ENCODE measurements around the gene PLEKHO2.
A peak's percentile ranks its signal among the peaks of the same experiment; 100 is the strongest.

Gene PLEKHO2

DNA sequence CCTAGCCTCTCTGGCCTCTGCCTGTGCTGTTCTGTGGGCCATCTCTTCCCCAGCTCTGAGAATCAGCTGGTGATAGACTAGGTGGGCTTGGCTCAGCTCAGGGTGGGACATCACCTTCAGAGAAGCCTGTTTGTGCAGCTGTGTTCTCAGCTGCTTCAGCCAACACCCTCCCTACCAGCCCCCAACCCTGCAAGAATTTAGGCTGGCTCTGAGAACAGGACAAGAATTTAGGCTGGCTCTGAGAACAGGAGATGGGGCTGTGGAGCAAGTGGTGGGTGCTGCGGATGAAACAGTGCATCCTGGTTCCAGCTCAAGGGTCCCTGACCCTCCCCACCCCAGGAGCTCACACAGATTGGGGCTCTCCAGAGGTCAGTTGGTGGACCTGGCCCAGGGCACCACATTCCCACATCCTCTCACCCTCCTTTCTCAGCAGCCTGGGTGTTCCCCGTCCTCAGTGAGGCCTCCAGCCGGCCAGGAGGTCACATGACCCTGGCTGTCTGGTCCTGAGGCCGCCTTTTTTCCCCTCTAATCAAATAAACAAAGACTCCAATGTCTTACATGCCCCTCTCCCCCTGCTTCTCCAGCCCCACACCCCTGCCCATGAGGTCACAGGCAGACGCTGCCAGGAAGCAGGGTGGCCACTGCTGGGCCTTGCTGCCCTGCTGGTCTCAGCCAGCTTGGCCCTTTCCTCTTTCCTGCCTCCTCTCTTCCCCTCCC lies 14.9 kb downstream of the PLEKHO2 start:
- no peak for DNase-seq

GRCh38 chr15:64857421-64857820 lies 15.7 kb downstream of the PLEKHO2 start:
- no peak for DNase-seq

- DNase-seq = no peak
Measured at GRCh38 chr15:64858021-64858575, 16.4 kb downstream of the PLEKHO2 start.

- no peak for DNase-seq
Measured at GRCh38 chr15:64859226-64859625, 17.5 kb downstream of the PLEKHO2 start.

DNA sequence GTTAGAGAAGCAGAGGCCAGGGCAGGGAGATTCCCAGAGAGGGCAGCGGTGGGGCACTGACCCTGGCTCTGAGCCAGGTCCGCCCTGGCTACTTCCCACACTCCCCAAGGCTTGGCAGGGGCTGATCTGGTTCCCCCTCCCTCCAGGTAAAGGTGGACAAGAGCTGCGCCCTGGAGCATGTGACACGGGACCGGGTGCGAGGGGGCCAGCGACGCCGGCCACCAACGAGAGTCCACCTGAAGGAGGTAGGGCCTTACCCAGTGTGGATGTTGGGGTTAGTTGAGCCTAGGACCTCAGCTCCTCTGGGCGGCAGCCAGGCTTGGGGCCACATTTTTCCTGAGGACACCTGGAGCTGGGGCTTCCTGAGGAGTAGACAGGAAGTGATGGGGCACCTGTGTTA lies 19.6 kb downstream of the PLEKHO2 start:
- no peak for DNase-seq

DNA sequence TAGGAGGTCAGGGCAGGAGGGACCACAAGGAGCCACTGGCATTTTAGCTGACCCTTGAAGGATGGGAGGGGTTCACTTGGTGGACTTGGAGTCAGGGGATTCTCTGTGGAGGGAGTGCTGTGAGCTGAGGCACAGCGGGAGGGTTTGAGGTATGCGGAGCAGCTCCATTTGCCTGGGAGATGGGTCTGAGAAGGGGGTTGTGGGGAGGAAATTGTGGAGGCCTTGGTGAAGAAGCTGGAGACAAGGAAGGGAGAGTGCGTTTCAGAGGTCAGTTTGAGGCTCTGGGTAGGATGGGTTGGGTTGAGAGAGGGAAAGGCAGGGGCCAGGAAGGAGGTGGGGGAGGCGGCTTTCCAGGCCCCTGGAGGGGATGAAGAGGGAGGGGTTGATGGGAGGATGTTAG lies 20.2 kb downstream of the PLEKHO2 start:
- no peak for DNase-seq

DNA sequence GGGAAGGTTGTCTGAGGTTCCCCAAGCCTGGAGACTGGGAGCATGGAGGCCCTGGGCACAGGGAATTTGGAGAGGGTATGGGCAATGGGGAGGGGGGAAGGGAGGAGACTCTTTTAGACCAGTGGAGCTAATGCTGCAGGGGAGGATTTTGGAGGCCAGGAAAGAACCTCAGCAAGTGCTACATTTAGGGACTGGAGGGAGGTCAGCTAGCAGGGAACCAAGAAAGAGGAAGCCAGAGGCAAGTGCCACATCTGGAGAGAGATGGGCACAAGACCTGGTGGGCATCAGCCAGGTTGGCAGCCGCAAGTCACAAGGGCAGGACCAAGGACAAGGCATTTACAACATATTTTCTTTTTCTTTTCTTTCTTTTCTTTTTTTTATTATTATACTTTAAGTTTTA lies 20.7 kb downstream of the PLEKHO2 start:
- no peak for DNase-seq

DNA sequence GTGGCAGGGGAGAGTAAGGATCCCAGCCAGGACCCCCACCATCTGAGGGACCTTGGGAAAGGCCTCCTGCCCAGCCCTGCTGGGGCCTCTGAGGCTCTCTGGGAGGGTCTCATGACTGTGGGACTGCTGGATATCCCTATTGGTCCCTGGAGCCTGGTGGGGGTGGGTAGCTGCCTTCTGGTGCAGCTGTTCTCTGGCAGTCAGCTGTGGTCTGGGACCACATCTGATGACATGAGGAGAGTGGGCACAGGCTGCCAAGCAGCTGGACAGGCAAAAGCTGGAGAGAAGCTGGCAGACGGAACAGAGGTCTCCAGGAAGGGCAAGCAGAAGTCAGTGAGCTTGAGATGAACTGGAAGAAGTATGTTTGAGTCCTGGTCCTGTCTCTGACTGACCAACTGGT lies 22.4 kb downstream of the PLEKHO2 start:
- DNase-seq = no peak

GRCh38 chr15:64865126-64865997 lies 23.6 kb downstream of the PLEKHO2 start:
- DNase-seq = no peak

GRCh38 chr15:64865998-64866520 lies 24.3 kb downstream of the PLEKHO2 start:
- no peak for DNase-seq

DNA sequence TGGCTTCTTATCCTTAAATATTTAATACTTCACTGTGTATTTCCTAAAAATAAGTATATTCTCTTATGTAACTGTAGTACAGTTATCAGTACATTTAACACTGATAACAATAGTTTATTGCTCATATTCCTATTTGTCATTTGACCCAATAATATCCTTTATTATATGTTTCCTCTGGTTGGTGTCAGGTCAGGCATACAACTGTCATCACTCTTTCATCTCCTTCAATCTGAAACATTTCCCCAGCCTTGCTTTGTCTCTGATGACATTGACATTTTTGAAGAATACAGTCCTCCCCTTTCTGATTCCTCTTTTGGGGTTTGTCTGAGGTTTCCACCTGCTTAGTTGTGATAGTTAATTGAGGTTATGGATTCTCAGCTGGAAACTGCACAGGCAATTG lies 27.8 kb downstream of the PLEKHO2 start:
- DNase-seq = no peak

GRCh38 chr15:64870353-64870752 lies 28.6 kb downstream of the PLEKHO2 start:
- no peak for DNase-seq

DNA sequence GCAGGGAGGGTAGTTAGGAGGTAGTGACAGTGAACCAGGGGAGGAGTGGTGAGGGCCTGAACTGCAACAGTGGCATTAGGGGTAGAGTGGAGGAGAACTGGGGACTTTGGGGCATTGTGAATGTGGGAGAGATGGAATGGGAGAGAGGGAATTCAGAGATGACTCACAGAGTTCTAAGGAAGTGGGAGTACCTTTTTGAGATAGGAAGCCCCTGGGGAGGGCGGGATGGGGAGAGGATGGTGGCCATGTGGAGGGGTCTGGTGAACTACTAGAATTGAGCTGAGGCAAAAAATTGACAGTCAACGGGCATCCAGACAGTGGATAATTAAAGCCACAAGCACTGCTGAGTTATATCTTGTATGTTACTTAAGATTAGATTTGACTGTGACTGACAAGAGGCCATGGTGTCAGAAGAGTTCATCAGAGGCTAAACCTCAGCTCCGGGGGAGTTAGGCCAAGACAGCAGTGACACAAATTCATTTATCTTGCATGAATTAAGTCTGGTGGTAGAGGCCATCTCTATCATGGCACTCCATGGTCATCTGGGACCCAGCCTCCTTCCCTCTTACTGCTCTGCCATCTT lies 34.0 kb downstream of the PLEKHO2 start:
- no peak for DNase-seq

- no peak for DNase-seq
Measured at GRCh38 chr15:64877435-64877834, 35.7 kb downstream of the PLEKHO2 start.

DNA sequence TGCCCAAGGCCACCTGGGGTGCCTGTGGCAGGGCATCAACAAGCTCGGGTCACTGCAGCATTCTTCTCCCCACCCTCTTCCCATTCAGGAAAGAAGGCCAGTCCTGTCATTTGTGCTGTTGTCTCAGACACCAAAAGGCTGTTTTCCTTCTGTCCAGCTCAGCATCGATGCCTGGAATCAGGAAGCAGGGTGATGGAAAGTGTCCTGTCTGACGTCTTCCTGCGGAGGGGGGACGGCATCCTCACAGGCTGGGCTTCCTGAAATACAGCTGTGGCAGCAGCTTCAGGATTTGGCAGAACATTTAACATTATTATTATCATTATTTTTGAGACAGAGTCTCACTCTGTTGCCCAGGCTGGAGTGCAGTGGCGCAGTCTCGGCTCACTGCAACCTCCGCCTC lies 37.0 kb downstream of the PLEKHO2 start:
- no peak for DNase-seq

GRCh38 chr15:64883100-64883581 lies 41.4 kb downstream of the PLEKHO2 start:
- DNase-seq = no peak

DNA sequence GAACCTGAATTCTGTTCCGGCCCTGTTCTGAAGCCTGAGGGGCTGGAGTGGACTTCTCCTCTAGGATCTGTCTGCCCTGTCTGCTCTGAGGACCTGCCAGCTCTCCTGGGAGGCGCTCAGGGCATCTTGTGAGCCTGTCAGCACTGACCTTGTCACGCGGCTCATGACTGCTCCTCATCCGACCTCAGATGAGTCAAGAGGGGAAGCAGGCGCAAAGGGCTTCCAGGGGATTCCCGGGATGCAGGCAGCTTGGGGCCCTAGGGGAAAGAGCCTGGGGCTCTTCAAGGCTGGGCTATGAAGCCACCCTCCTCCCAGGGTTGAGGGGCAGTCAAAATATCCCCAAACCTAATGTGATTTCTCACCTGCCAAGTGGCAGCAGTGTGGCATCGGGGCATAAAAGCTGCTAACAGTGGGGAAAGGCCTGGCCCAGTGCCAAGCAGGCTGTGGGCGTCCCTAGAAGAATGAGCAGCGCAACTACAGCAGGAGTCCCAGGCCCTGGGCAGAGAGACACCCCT lies 42.3 kb downstream of the PLEKHO2 start:
- DNase-seq = peak; percentile 83 to 86

DNA sequence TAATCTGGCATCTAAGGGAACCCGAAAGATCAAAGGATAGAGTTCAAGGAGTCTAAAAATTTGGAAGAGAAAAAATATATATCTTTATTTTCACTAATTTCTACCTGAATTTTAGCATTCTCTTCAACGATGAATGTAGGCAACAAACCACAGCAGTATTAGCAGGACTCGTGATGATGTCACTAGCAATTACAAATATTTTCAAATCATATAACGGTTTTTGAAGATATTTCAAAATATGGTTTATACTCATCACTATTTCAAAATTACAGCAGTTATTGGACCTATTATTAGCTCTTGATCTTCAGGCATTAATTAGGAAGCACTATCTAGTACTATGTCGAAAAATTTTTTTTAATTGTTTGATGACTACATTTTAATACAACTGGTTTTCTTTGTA lies 43.0 kb downstream of the PLEKHO2 start:
- DNase-seq = no peak

DNA sequence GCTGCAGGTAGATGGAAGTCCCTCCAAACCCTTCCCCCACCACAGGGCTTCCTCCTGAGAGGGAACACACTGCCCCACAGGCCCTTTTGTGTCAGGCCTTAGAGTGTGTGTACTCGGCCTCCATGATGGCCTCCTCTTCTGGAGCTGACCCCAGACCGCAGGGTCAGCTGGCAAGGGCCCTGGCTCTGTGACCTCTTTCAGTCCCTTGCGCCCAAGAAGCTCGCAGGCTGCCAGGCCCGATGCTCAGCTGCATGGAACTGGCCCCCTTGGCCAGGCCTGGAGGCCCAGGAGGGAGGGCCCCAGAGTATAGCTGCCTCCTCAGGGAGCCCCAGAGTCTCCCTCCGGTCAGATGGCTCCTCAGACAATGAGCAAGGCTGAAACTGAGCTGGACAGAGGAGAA lies 46.6 kb downstream of the PLEKHO2 start:
- DNase-seq = no peak

DNA sequence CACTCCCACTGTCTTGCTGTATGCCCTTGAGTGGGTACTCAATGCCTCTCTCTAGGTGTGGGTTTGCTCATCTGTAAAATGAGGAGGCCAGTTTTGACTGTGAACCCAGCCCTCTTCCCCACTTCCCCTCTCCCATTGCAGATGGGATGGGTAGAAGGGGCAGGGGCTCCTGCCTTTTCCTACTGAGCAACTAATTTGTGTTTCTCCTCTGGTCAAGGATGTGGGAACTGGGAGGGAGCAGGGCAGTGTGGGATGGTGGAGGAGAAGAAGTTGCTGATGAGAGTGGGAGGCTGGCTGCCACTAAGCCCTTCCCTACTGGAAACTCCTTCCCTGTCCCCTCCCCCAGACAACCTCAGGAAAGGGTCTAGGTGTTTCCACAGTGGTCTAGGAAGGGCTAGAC lies 49.8 kb downstream of the PLEKHO2 start:
- no peak for DNase-seq

DNA sequence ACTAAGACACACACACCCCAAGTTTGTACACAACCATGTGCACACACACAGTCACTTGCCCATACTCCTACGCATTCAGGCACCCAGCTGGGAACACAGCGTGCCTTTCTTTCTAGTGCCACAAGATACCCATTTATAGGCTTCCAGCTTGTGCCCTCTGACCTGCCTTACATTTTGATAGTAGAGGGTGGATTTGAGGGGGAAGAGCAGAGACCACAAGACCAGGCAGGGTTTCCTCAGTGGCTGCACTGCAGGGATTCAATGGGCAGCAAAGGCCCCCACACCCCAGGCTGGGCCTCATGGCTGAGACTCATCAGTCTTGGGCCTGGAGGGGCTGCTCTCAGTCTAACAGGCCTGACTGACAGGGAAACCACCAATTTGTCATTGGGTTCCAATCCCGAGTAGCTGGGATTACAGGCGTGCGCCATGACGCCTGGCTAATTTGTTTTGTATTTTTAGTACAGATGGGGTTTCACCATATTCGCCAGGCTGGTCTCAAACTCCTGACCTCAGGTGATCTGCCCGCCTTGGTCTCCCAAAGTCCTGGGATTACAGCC lies 51.2 kb downstream of the PLEKHO2 start:
- peak; percentile 46 to 49 for DNase-seq

All from stimulated activated CD4-positive, alpha-beta T cell treated with anti-CD3 and anti-CD28 coated beads, Interleukin-2, amount 100 ng/mL, for 24 hours (primary cell).